ENCODE results near the gene PAM16.

Gene PAM16

DNA sequence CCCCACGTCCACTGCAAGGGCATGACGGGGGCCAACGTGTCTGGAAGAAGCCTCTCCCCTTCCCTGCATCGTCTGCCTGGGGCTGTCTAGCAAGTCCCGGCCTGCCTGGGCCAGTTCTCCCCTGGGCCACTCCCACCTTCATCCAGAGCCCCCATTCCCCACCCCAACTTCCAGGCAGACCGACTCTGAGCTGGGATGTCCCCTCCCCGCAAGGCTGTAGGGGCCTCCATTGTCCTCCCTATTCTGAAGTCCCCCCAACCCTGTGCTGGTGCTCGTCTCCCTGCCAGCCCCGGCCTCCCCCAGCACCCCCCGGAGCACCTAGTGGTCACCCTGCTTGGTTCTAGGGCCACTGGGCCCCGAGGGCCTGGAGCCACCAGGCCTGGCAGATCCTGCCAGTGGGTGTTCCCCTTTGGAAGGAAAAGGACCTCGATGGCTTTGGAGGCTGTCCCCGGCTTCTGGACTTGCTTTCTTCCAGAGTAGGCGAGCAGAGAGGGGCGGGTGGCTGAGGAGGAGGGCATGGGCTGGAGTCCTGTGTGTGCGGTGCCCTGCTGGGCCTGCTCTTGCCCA, 30.5 kb downstream of the PAM16 start:
- DNase-seq (ENCODE audit: low read depth): peak; percentile 61
- H3K4me3 ChIP-seq (ENCODE audit: low read length): no peak overlapping the region
- TF ChIP-seq, protein P1, sequence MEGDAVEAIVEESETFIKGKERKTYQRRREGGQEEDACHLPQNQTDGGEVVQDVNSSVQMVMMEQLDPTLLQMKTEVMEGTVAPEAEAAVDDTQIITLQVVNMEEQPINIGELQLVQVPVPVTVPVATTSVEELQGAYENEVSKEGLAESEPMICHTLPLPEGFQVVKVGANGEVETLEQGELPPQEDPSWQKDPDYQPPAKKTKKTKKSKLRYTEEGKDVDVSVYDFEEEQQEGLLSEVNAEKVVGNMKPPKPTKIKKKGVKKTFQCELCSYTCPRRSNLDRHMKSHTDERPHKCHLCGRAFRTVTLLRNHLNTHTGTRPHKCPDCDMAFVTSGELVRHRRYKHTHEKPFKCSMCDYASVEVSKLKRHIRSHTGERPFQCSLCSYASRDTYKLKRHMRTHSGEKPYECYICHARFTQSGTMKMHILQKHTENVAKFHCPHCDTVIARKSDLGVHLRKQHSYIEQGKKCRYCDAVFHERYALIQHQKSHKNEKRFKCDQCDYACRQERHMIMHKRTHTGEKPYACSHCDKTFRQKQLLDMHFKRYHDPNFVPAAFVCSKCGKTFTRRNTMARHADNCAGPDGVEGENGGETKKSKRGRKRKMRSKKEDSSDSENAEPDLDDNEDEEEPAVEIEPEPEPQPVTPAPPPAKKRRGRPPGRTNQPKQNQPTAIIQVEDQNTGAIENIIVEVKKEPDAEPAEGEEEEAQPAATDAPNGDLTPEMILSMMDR (IDR thresholded peaks at IDR 0.05; ENCODE audit: insufficient read depth, low read depth, low read length, missing control alignments): no peak

DNA sequence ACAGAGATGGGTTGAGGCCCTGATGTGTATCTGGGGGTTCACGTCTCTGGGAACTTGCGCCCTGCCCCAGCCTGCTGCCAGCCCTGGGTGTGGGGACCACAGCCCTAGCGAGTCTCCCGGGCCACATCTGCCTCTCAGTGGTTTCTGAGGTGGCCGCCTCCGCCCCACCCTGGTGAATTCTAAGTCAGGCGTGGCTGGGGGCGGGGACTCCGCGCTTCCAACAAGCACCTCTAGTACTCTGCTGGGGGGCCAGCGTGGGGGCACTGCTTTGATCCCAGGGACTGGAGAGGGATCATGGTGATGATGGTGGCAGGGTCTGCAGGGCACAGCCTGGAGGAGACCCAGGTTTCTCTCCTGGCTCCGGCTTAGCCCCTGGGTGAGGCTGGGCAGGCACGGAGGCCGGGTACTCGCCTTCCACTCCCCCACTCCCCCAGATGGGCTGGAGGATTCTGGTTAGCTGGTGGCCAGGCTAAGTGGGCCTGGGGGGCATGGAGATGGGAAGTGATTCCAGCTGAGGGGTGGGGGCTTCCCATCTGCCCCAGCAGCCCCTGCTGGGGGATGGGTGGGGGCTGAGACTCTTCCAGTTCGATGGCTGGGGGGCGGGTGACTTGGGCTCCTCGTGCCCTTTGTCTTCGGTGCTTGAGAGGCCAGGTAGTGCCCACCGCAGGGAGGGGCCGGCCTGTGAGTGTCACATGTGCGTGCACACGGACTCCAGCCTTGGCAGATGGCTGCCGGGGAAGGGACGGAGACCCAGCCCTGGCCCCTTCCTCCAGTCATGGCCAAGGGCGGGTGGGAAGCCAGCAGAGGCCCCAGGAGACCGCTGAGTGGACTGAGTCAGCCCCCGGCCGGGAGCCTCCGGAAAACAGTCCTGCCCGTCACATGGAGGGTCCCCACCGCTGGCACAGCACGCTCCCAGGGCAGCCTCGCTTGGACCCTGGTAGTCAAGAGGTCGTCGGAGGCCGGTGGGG, 31.4 kb downstream of the PAM16 start:
- TF ChIP-seq, protein P1 (IDR thresholded peaks at IDR 0.05; ENCODE audit: insufficient read depth, low read depth, low read length, missing control alignments): no peak
- peak; percentile 49 for DNase-seq (ENCODE audit: low read depth)
- no peak overlapping the region for H3K4me3 ChIP-seq (ENCODE audit: low read length)

DNA sequence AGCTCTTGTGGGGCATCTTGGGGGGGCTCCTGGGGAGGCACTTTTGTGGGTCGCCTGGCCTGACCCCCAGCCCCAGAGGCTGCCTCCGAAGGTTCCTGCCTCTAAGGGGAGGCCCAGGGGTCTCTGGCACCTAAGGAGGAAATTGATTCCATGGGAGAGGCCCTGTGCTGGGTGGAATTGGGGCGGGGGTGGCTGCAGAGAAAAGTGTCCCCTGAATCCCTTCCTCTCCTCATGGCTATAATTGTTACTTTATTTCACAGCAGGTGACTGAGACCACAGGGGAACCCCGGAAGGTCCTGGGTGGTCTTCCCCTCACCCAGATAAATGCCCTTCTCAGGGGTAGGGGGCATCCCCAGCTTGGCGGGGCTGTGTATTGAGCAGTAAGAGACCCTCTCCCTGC, 32.2 kb downstream of the PAM16 start:
- H3K4me3 ChIP-seq (ENCODE audit: low read length): no peak overlapping the region
- TF ChIP-seq, protein P1 (IDR thresholded peaks at IDR 0.05; ENCODE audit: insufficient read depth, low read depth, low read length, missing control alignments): no peak
- no peak for DNase-seq (ENCODE audit: low read depth)

DNA sequence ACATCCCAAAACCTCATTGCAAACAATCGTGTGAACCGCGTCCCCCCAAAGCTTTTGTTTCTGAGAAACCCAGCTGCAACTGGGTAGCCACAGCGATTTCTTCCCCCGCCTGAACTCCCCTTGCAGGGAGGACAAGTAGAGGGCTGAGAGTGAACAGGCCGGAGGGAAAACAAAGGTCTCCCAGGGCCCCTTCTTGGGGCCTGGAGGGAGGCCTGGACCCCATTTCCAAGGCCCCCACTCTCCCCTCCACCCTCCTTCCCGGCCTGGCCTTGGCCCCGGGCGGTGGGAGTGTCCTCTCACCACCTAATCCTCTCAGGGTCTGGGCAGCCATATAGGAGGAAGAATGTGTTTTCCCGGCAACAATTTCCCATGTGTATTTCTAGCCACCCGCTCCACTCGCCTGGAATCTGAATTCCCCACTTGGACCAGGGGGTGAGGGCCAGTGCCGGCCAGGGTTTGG, 32.6 kb downstream of the PAM16 start:
- no peak overlapping the region for H3K4me3 ChIP-seq (ENCODE audit: low read length)
- TF ChIP-seq, protein P1 (IDR thresholded peaks at IDR 0.05; ENCODE audit: insufficient read depth, low read depth, low read length, missing control alignments): no peak
- DNase-seq (ENCODE audit: low read depth): no peak

DNA sequence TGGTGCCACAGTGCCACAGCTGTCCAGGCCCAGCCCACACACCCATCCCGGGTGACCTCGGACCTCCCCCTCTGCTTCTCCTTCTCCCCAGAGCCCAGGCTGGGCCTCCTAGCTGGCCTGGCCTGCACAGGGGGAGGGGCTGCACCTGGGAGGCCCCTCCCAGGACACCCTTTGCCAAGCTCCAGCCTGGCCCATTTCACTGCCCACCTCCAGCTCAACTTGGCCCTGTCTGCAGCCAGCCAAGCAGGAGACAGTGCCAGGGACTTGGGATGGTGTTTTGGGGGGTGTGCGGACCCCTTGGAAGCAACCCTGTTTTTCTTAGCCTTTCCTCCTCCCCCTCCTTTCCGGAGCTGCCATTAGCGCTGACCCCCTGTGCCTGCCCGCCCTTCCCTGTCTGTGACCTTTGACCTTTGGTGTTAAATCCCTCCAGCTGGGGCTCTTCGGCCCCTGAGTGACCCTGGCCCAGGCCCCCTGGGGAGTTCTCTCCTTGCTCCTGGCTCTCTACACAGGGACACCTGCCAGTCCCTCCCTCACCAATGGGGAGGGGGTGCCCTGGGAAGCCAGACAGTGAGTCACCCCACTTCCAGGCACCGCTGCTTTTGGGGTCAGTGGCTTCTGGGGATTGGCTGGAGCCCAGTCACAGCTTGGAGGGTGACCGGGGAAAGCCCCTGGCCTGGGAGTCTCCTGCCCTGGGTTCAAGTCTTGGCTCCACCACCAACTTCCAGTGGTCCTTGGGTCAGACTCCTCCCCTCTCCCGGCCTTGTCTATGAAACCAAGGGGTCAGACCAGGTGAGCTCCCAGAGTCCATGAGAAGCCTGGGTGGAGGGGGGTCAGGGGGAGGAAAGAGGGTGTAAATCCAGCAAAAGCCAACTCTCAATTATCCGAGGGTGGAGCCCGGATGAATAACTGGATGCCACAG, 33.3 kb downstream of the PAM16 start:
- H3K4me3 ChIP-seq (ENCODE audit: low read length): no peak overlapping the region
- TF ChIP-seq, protein P1 (IDR thresholded peaks at IDR 0.05; ENCODE audit: insufficient read depth, low read depth, low read length, missing control alignments): no peak
- DNase-seq (ENCODE audit: low read depth): no peak

DNA sequence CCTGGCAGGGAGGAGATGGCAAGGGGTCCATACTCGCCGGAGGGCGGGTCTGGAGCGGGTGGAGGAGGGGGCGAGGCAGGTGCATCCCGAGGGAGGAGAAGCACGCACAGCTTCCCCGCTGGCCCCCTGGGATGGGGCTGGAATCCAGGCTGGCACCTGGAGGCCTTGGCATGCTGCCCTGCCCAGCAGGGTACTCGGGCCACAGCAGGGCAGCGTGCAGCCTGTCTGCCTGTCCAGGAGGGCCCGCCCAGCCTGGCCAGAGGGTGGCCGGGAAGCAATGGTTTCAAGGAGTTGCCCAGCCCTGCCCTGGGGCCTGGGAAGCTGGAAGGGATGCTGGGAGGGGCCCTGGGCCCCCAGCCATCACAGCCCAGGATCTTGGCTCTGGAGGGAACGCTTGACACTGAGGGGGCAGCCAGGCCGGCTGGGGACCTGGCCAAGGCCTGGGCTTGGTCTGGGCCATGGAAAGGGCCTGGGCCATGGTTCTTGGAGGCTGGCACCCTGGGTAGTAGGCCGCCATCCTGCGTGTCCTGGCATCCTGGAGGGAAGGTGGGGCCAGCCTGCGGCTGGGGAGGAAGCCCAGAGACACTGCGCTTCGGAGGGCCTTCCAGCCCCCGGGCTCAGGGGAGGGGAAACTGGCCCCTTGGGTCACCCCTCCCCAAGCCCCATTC, 34.1 kb downstream of the PAM16 start:
- no peak for DNase-seq (ENCODE audit: low read depth)
- TF ChIP-seq, protein P1 (IDR thresholded peaks at IDR 0.05; ENCODE audit: insufficient read depth, low read depth, low read length, missing control alignments): no peak
- peak overlapping the region; percentile 50 for H3K4me3 ChIP-seq (ENCODE audit: low read length)

Data from epithelial cell of esophagus (primary cell).